Lower lobe of right lung (tissue), 2 donors: ENCODE measurements around the gene CD247. TPM values are rescaled to one million over a fixed set of nuclear protein-coding genes. Genes with fewer than 3 reads are reported as not detected.

Experiments used
- ATAC-seq, 2 donors: fragments of 200-7000 bp; cut with Tn5 transposase; one replicate each; pipeline ENCODE4 v1.9.1; 2020 to 2022; ENCODE audit warnings: mild to moderate bottlenecking in 2 of 2, moderate library complexity in 2 of 2
- DNase-seq: peaks from one replicate; pipeline ENCODE4 v3.0.0-alpha.2; 2020
- H3K27ac ChIP-seq: fragments of 200-600 bp; one replicate; pipeline ENCODE4 v1.8.0; 2022
- H3K27me3 ChIP-seq: fragments of 200-600 bp; one replicate; pipeline ENCODE4 v1.8.0; 2022; ENCODE audit warnings: low read depth
- H3K36me3 ChIP-seq: fragments of 200-600 bp; one replicate; pipeline ENCODE4 v1.8.0; 2022; ENCODE audit warnings: mild to moderate bottlenecking
- H3K4me1 ChIP-seq: fragments of 200-600 bp; one replicate; pipeline ENCODE4 v1.8.0; 2022
- H3K4me3 ChIP-seq: fragments of 200-600 bp; one replicate; pipeline ENCODE4 v1.8.0; 2022; ENCODE audit warnings: mild to moderate bottlenecking
- H3K9me3 ChIP-seq: fragments of 200-600 bp; one replicate; pipeline ENCODE4 v1.8.0; 2022
- intact Hi-C: fragments of 100-400 bp; cut with DNase I; formaldehyde crosslinking; loops from one replicate; pipeline ENCODE4 v1.11.0; 2022
- total RNA-seq: library from RNA; stranded (reverse); fragmentation: NEBNext Ultra II Directional; extraction: Animal tissue kit (Norgen Biotek cat#: 25700); gene quantifications from one replicate; pipeline ENCODE4 v1.2.1, GENCODE V29; 2021
- TF ChIP-seq, protein P1 (sequence below): fragments of 200-600 bp; IDR thresholded peaks from one replicate; pipeline ENCODE4 v1.8.0; 2022; ENCODE audit warnings: antibody characterized with exemption, mild to moderate bottlenecking
- donor health status: DM: no; HTN: yes; CAD: no; lungs with severe emphysema.

Gene CD247
- total RNA-seq, 1 donor from 2014 or later = 8.7 TPM

DNA sequence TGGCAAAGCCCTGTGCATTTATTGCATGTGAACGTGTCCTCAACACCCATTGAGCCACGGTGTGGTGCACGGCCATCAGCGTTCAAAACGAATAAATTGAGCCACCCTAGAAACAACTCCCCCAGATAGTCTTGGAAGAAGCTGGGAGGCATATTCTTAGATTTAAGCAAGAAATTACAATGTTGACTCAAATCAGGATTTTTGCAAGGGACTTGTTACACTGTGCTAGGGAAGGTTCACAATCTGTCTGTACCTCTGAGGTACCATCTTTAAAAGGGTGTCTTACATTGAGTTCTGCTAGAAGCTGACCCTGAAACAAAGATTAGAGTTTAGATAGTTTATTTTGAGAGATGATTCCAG, 16.2 kb downstream of the CD247 start:
- H3K27me3 ChIP-seq = no peaks in the 10 kb centered on the region
- H3K9me3 ChIP-seq = no peaks in the 10 kb centered on the region
- intact Hi-C loops = no loop called here
- H3K36me3 ChIP-seq = no peaks in the 10 kb centered on the region
- no peaks in the 10 kb centered on the region for H3K4me1 ChIP-seq
- no peak overlapping the region for H3K4me3 ChIP-seq
- no peak overlapping the region for H3K27ac ChIP-seq
- TF ChIP-seq, protein P1, sequence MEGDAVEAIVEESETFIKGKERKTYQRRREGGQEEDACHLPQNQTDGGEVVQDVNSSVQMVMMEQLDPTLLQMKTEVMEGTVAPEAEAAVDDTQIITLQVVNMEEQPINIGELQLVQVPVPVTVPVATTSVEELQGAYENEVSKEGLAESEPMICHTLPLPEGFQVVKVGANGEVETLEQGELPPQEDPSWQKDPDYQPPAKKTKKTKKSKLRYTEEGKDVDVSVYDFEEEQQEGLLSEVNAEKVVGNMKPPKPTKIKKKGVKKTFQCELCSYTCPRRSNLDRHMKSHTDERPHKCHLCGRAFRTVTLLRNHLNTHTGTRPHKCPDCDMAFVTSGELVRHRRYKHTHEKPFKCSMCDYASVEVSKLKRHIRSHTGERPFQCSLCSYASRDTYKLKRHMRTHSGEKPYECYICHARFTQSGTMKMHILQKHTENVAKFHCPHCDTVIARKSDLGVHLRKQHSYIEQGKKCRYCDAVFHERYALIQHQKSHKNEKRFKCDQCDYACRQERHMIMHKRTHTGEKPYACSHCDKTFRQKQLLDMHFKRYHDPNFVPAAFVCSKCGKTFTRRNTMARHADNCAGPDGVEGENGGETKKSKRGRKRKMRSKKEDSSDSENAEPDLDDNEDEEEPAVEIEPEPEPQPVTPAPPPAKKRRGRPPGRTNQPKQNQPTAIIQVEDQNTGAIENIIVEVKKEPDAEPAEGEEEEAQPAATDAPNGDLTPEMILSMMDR = no peak
- DNase-seq = no peak
- no peak for ATAC-seq

DNA sequence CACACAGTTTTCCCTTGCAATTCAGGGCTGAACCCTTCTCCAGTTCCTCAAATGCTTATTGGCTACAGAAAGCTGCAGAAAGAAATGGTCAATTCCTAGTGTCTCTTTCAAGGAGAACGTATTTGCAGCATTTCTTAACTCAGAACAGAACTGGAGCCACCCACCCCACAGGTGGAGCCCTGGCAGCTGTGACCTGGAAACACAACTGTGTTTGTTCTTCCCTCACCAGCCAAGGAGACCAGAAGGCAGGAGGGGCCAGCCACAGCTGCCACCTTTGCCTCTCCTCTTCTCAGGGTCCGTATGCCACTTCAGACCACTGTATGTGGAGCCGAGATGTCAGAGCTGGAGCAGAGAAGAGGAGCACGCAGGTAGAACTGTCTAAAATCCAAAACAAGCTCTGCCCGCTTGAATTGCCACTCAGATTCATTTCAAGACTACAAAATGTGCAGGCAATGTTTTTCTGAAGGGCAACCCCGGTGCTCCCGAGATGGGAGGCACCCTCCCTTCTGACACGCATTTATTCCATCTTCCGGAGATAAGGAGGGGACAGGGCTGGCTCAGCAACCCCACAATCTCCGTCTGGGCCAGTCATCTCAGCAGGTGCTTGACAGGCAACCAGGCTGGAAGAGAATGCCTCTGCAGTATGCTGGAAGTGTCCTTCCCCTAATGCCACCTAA, 16.7 kb downstream of the CD247 start:
- TF ChIP-seq, protein P1 = no peak
- no peaks in the 10 kb centered on the region for H3K9me3 ChIP-seq
- intact Hi-C loops = no loop called here

DNA sequence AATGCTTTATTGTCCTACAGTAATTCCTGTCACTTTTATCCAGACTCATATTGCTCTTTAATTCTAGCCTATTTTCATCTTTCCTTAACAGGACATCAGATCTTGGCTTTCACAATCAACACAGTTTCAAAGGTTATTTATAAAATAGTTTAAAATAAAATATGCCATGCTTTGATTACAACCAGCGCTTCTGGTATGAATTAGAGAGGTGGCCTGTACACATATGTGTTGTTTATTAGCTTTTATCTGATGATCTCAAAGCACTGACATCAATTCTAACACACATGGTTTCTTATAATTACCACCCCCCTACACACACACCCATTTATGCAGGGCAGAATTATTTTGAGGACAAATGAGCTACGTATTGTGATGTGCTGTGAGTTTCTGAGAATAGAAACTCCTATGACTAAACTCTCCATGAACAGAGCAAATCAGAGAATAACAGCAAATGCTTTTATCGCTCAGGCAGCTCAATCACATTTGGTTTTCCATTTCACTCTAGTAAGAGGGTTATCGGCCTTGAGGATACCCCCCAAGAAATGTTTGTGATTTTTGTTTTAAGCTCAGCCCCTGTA, 18.0 kb downstream of the CD247 start:
- ATAC-seq (no peak), DNase-seq (no peak)
- no peak overlapping the region for H3K27ac ChIP-seq
- H3K4me3 ChIP-seq = no peak overlapping the region
- intact Hi-C loops = no loop called here
- TF ChIP-seq, protein P1 = no peak
- H3K4me1 ChIP-seq = no peaks in the 10 kb centered on the region
- H3K36me3 ChIP-seq = no peaks in the 10 kb centered on the region
- H3K27me3 ChIP-seq = no peaks in the 10 kb centered on the region
- no peaks in the 10 kb centered on the region for H3K9me3 ChIP-seq

More for the DNA sequence above, 16.7 kb downstream of the CD247 start:
- Histone ChIP-seq H3K4me3 (no peak overlapping the region), H3K36me3 (no peaks in the 10 kb centered on the region), H3K27ac (no peak overlapping the region), H3K4me1 (no peaks in the 10 kb centered on the region), H3K27me3 (no peaks in the 10 kb centered on the region)
- DNase-seq (no peak), ATAC-seq (no peak)

DNA sequence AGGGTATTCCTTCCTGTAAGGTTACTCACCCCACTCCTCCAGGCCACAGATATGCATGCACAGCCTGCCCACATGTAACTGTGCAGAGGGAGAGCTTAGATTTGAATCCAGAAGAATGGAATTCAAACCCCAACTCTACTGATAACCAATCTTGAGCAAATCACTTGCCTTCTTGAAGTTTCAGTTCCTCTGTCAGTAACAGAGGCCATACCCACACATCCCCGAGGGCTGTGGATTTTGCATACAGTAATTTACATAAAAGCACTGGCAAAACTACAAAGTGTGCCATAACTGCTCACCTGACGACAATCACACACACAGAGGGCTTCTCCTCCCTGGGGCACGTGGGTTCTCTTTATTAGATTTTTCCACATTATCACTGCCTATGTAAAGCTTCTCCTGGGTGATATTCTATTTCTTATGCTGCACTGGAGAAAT, 18.6 kb downstream of the CD247 start:
- H3K36me3 ChIP-seq = no peaks in the 10 kb centered on the region
- no peak overlapping the region for H3K4me3 ChIP-seq
- H3K27ac ChIP-seq = no peak overlapping the region
- H3K27me3 ChIP-seq = no peaks in the 10 kb centered on the region
- no peaks in the 10 kb centered on the region for H3K9me3 ChIP-seq
- ATAC-seq (no peak), DNase-seq (no peak)
- TF ChIP-seq, protein P1 = no peak
- intact Hi-C loops = no loop called here
- no peaks in the 10 kb centered on the region for H3K4me1 ChIP-seq

DNA sequence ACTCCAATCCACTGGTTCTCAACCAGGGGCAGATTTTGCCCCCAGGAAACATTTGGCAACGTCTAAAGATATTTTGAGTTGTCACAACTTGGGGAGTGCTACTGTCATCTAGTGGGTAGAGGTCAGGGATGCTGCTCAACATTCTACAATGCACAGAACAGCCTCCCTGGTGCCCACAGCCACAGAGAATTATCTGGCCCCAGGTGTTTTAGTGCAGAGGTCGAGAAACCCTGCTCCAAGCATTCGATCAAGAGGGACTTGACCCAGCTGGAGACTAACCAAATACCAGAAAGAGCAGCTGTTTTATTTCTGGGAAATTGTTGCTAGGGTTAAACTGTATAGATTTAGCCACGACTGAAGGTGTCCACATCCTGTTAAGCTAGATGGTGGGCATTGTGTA, 19.2 kb downstream of the CD247 start:
- intact Hi-C loops = no loop called here
- Histone ChIP-seq H3K4me1 (no peaks in the 10 kb centered on the region), H3K27me3 (no peaks in the 10 kb centered on the region), H3K36me3 (no peaks in the 10 kb centered on the region), H3K4me3 (no peak overlapping the region), H3K27ac (no peak overlapping the region), H3K9me3 (no peaks in the 10 kb centered on the region)
- DNase-seq (no peak), ATAC-seq (no peak)
- TF ChIP-seq, protein P1 = no peak
